ENCODE measurements around the gene TRMT1. TPM values are rescaled to one million over a fixed set of nuclear protein-coding genes. Genes with fewer than 3 reads are reported as not detected.
A peak's percentile ranks its signal among the peaks of the same experiment; 100 is the strongest.

The TRMT1 gene
- total RNA-seq, 1 donor from 2014 or later, result 17.3 TPM

GRCh38 chr19:13066226-13066625 is 50.3 kb downstream of the TRMT1 start:
- Histone ChIP-seq H3K9me3 (no peaks in the 10 kb centered on the region), H3K4me3 (peak overlapping the region in 1 of 2 donors; percentile 27), H3K27ac (peak overlapping the region; percentile 99), H3K4me1 (peaks cover 72 to 95% of the 10 kb centered on the region in 2 donors), H3K27me3 (no peaks in the 10 kb centered on the region), H3K36me3 (no peaks in the 10 kb centered on the region)
- DNase-seq (ENCODE audit: low spot score in 2 of 2), result no peak
- TF ChIP-seq CTCF (IDR thresholded peaks at IDR 0.05), result no peak
- intact Hi-C loops (cut with DNase I), result no loop called here

GRCh38 chr19:13064092-13064489 is 52.4 kb downstream of the TRMT1 start:
- intact Hi-C loops (cut with DNase I), result loop anchor here (2.0 to 5.0 kb wide), 2 partner anchors 15 to 42 kb away; no protein-coding TSS in a partner anchor
- TF ChIP-seq CTCF (IDR thresholded peaks at IDR 0.05), result no peak
- Histone ChIP-seq H3K4me3 (peak overlapping the region in 1 of 2 donors; percentile 65), H3K27ac (peak overlapping the region; percentile 99), H3K4me1 (peaks cover 73 to 96% of the 10 kb centered on the region in 2 donors), H3K9me3 (no peaks in the 10 kb centered on the region), H3K36me3 (no peaks in the 10 kb centered on the region), H3K27me3 (no peaks in the 10 kb centered on the region)
- no peak for DNase-seq (ENCODE audit: low spot score in 2 of 2)

- no peak for TF ChIP-seq CTCF (IDR thresholded peaks at IDR 0.05)
- H3K27me3 ChIP-seq, result no peaks in the 10 kb centered on the region
- H3K4me1 ChIP-seq, result peaks cover 73 to 96% of the 10 kb centered on the region in 2 donors
- H3K4me3 ChIP-seq, result peak overlapping the region in 1 of 2 donors; percentile 65
- intact Hi-C loops (cut with DNase I), result loop anchor here (2.0 to 5.0 kb wide), 2 partner anchors 15 to 41 kb away; no protein-coding TSS in a partner anchor
- no peaks in the 10 kb centered on the region for H3K36me3 ChIP-seq
- peak overlapping the region; percentile 99 for H3K27ac ChIP-seq
- peak in 1 of 2 donors; percentile 87 for DNase-seq (ENCODE audit: low spot score in 2 of 2)
- no peaks in the 10 kb centered on the region for H3K9me3 ChIP-seq
Observed at GRCh38 chr19:13063461-13064091, 53.0 kb downstream of the TRMT1 start.

- Histone ChIP-seq H3K4me1 (peaks cover 76 to 97% of the 10 kb centered on the region in 2 donors), H3K4me3 (peak overlapping the region in 1 of 2 donors; percentile 65)
Observed at GRCh38 chr19:13062317-13062716, 54.2 kb downstream of the TRMT1 start.

More at GRCh38 chr19:13062317-13062716, 54.2 kb downstream of the TRMT1 start:
- no peak for TF ChIP-seq CTCF (IDR thresholded peaks at IDR 0.05)
- Histone ChIP-seq H3K27ac (peak overlapping the region; percentile 99), H3K36me3 (no peaks in the 10 kb centered on the region), H3K9me3 (no peaks in the 10 kb centered on the region), H3K27me3 (no peaks in the 10 kb centered on the region)
- DNase-seq (ENCODE audit: low spot score in 2 of 2), result no peak
- intact Hi-C loops (cut with DNase I), result loop anchor here (5.0 kb wide), 1 partner anchor 40 kb away; no protein-coding TSS in a partner anchor

Measured in ascending aorta (tissue), 2 donors.